GM18499 (cell line): Measurements from ENCODE around the gene GAL3ST3.
"Not testable (repeated sequence)": the region's sequence is repeated elsewhere in the genome, so short reads cannot be mapped to it uniquely, and the experiment has no call there.

Experiments used
- ATAC-seq: cut with Tn5 transposase; IDR thresholded peaks from one replicate; pipeline ENCODE4 v1.9.1; 2021; ENCODE audit warnings: moderate number of reproducible peaks; ENCODE audit not compliant: insufficient read depth, unreplicated experiment

Gene GAL3ST3

DNA sequence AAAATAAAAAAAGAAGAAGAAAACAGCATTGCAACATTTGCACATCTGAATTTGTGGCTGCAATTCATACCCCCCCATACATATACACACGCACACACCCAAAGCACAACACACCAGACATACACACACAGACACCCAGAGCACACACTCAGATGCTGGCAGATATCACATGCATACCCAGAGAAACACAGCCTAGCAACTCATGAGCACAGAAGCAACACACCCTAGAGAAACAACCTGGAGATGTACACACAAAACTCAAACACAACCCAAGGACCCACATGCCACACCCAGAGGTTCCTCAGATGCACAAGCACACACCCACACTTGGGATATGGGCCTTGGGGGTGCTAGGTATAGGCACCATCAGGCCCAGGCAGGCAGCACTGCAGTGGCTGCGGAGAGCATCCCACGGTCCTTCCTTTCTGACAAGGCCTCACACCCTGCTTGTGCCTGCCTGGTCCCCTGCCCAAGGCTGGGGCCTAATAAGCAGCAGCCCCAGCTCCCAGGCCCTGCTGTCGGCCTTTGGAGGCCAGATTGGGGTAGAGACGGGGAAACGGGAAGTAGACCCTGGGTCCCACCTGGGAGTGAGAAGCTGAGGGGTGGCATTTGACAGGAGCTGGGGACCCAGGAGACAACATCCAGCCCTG lies 34.0 kb downstream of the GAL3ST3 start:
- no peak for ATAC-seq

DNA sequence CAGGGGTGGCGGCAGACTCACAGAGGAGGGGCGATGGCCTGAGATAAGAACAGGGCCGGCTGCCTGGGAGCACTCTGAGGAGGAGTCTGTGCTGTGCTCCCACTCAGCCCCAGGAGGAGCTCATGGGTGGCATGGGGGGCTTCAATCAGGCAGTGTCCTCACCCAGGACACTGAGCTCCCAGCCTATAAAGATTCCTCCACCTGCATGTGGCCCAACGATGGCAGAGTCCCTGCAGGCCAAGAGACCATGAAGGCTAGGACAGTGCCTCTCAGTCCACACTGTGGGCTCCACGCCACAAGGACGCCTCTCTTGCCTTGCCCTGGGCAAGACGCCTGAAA lies 35.2 kb downstream of the GAL3ST3 start:
- ATAC-seq, result no peak

DNA sequence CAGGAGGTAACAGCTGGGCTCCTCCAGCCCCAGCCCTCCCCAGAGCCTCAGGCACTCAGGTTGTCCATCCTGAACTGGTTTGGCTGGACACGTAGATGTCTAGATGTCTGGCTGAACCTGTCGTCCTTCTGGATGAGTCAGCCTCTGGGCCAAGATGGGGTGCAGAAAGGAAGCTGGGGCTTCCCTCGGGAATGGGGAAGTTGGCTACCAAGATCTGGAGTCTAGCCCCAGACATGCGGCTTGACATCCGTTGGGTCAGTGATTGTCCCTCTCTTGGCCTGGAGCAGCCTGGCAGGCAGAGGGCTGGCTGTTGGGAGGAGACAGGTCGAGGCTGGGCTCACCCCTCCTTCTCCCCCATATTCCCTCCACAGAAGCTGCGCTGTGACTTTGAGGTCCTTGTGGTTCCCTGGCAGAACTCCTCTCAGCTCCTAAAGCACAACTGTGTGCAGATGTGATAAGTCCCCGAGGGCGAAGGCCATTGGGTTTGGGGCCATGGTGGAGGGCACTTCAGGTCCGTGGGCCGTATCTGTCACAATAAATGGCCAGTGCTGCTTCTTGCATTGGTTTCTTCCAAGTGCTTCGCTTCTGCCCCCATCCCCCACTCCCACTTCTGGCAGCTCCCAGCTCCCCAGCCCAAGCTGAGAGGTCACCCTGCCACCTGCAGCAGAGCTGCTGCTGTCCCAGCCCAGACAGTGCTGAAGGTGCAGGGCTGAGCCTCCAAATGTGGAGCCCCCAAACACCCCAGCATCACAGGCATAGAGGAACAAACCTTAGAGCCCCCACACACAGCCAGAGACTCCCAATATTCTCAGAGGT lies 35.8 kb downstream of the GAL3ST3 start:
- no peak for ATAC-seq

DNA sequence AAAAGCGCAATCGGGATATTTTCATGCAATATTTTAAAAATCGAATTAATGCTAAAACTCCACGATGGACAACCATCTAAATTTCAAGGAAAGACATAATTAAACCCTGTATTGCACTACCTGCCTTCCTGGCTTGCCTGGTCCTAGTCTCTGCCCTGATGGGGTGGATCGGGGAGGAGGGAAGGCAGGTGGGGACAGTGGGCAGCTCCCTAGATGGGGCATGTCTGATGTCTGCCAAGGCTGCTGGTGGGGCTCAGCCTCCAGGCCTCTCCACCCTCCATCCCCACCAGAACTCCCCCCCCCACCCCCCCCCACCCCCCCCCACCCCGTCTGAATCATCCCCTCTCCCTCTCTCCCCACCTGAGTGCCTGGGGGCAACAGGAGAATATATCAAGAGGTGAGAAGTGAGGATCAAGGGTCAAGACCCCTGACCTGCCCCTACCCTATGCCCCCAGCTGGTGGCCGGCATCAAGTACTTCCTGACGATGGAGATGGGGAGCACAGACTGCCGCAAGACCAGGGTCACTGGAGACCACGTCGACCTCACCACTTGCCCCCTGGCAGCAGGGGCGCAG lies 36.5 kb downstream of the GAL3ST3 start:
- ATAC-seq, result no peak

DNA sequence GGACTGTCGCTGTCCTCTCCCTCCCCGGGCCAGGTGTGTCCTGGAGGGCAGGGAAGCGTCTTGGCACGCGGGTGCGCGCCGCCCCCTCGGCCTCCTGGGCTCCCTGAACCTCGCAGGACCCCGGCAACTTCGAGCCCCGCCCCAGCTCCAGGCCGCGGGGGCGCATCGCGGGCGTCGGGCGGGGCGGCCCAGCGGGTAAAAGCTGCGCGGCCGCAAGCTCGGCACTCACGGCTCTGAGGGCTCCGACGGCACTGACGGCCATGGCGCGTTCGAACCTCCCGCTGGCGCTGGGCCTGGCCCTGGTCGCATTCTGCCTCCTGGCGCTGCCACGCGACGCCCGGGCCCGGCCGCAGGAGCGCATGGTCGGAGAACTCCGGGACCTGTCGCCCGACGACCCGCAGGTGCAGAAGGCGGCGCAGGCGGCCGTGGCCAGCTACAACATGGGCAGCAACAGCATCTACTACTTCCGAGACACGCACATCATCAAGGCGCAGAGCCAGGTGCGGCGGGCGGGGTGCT lies 37.1 kb downstream of the GAL3ST3 start, which contains the start of gene CST6:
TSS of gene CST6 (plus strand) at position 224 of the 519 bp plus-strand sequence. CDS start at position 261, 37 bp downstream.
- no peak for ATAC-seq

DNA sequence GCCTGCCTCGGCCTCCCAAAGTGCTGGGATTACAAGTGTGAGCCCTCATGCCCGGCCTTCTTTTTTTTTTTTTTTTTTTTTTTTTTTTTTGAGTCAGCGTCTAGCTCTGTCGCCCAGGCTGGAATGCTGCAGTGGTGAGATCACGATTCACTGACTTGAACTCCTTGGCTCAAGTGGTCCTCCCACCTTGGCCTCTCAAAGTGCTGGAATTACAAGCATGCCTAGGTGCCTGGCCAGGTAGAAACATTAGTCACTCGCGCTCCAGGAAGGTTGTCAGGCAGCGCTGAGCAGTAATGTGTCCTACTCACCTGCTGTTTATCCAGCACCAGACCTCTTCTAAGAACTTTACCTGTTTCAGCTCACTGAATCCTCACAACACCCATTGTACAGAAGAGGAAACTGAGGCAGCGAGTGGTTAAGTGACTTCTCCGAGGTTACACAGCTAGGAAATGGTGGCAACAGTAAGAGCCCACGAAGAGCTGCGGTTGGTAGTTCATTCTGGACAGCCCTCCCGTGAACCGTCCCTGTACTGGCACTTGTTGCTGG lies 37.6 kb downstream of the GAL3ST3 start:
- ATAC-seq, result no peak

DNA sequence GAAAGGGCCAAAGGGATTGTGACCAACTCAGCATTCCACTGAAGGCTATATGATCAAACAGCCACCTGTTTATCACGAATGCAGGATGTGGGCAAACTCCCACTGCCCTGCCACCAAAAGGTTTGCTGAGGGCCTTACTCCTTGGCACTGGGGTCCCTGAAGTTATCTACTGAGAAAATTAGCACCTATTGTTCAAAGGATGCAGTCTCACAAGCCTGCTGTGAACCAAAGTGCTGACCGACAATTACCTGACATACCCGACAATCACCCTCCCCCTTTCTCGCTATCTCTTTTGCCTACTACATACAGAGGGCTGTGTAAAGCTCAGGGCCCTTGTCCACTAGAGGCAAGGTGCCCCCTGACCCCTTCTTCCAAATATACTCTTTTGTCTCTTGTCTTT lies 38.9 kb downstream of the GAL3ST3 start:
- not testable (repeated sequence) for ATAC-seq

DNA sequence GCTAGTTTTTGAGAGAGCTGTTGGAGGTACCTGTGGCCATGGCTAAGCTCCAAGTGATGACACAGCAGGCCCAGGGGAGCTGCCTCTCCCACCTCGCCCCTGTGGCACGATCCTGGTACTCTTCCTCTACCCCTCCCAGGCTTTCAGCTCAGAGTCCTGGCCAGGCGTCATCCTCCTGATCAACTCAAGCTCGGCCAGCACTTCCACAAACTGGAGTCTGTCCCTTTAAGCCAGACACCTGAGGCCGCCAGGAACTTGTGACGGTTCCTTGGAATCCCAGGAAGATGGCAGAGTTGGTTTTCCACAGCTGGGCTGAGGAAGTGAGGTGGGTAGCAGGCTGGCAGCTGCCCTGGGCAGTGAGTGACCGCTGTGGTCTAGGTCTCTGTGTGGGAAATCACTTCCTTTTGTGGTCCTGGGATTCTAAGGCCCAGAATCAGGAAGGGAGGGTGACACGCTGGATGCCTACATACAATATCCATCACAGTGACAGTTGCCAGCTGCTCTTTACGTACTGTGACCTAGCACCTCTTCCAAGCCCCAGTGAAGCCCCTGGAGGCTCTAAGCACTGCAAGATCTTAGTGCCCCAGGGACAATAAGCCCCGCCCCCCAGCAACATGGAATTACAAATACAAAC lies 40.4 kb downstream of the GAL3ST3 start:
- no peak for ATAC-seq

DNA sequence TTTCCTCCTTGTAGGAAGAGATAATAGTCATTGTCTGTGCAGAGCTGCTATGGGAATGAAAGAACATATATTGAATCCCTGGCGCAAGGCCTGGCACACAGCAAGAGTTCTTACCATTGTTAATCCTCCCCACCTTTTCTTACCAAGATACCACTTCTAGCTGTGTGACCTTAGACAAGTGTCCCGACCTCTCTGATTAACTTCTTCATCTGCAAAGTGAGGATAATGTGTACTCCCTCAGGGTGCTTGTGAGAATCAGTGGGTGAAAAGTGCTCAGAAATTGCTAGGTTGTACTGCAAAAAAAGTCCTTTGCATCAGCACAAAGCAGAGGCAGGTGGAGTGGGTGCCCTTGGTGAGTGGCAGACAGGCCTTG lies 40.9 kb downstream of the GAL3ST3 start:
- no peak for ATAC-seq

DNA sequence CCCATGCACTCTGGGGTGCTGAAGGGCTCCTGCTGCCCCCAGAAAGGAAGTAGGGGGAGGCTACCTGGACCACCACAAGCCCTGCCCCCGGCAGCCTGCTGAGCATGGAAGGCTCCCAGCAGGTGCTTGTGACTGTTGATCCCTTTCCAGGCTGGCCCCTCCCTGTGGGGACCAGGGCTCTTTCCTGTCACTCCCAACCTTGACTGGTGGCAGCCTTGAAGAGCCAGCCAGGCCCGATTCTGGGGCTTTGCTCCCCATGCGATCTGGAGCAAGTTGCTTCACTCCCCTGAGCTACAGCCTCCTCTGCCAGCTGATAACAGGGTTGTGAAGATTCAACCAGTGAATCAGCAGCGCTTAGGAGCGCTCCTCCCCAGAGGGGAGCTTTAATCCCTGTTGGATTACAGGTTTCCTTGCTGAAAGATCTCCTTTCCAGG lies 41.7 kb downstream of the GAL3ST3 start:
- ATAC-seq, result no peak

DNA sequence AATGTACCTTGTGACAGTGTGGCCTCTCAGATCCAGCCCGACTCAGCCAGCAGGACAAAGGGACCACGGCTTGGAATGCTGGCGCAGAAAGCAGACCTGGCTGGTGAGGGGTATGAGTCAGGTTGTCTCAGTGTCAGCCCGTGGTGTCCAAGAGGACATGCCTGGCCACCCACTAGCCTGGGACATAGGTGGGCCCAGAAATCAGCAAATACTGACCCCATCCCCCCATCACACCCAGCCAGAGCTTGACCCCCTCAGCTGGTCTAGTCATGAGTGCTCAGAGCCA lies 42.1 kb downstream of the GAL3ST3 start:
- no peak for ATAC-seq

DNA sequence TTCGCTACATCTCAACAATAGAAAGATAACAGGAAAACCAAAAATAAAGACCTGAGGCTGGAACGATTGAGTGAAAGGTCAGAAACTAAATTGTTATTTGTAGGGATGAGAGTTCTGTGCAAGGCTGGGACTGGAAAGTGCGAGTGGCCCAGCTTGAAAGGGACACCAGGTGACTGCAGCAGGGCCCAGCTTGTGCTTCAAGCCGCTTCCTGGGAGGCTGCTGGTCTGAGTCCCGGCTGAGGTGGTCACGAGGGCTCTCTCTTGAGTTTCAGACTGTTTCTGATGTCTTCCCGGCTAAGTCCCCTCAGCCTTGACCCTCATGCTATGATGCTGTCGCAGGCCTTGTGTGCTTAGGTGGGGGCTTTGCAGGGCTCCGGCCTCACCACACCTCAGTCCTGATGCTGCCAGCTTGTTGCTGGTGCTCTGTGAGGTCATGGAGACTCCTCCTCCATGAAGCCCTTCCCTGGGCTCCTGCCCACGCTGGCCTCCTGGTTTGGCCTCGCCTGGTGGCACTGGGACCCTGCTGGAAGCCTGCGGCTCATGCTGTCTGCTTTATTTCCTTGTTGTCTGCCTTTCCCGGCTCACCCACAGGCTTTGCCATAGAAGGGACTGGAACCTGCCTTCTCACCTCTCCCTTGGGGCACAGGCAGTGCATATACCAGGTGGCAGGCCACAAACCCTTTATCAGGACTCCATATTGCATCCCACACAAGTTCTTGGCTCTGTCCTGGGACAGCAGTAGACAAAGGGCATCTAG lies 42.6 kb downstream of the GAL3ST3 start:
- ATAC-seq, result no peak

DNA sequence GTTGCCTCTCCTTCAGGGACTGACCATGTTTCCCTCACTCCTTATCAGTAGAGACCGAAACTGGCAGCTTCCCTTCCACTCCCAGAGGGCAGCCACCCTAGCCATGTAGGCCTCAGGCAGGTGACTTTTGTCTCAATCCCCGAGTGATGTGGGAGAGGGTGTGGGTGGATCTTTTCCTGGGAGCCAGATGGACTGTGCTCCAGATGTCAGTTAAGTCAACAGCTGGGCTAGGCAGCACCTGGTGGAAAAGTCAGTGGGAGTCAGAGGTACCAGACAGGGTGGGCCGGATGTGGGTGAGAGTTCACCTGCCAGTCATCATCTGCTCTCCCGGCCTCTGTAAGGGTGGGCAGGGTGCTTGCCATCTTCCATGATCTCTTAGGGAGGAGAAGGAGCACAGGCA lies 44.8 kb downstream of the GAL3ST3 start:
- ATAC-seq, result no peak

DNA sequence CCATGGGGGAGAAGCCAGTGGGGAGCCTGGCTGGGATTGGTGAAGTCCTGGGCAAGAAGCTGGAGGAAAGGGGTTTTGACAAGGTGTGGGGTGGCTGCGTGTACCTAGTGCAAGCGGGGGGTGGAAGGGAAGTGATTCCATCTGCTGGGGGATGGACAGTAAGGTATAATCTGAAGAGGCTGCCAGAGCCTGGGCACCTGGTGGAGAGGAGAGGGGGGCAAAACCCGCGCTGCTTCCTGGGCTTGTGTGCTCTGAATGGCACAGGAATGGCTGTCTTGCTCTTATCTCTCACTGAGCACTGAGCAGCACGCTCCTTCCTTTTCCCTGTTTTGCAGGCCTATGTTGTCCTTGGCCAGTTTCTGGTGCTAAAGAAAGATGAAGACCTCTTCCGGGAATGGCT lies 45.7 kb downstream of the GAL3ST3 start:
- ATAC-seq, result no peak

DNA sequence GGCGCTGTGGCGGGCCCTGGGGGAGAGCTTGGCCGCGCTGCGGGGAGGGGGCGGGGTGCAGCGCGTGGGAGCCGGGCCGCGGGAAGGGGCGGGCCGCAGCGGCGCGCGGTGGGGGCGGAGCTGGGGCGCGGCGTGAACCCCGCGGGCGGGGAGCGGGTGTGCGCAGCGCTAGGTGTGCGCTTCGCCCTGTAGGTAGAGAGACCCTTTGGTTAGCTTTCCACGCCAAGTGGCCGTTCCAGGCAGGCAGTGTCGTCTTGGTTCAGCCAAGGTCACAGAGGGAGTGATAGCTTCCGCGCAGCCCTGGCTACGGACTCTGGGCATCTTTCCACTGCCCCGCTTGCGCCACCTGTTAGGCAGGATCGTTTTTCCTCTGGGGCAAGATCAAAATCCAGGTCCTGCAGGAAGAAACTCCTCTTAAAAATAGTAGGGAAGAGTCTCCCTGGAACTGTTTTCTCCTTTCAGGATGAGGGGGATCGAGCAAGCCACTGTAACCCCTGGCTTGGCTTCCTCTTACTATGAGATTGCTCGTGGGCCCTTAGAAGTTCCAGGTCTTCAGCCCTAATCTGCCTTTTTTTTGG lies 46.2 kb downstream of the GAL3ST3 start:
- ATAC-seq, result no peak

DNA sequence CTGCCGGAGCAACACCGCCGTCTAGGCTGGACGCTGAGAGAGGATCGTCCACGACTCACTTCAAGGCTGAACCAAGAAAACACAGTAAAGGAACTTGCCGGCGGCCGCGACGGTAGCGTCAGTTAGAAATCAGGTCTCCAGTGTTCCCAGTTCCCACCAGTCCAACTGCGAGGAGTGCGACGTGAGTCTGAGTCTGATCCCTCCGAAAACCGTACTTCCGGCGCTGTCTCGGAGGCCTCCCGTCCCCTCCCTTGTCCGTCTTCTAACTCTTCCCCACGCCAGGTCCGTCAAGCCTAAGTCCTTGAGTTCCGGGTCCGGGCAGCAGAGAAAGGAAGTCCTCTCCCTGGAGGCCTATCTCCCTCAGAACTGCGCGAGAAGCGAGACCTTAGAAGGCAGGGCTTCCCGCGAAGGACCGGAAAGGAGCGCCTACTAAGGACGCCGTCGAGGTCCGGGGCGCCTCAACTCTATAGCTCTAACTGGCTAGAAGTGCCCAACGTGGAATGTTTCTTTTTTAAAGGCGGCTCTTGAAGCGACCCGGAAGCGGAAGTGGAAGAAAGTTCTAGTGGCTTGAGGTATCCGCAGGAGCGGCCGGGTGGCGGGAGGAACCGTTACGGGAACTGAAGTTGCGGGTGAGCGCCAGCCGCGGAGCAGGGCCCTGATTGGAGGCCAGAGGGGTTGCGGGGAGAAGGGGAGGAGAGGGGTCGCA lies 46.9 kb downstream of the GAL3ST3 start, which contains the start of the genes BANF1 and EIF1AD:
TSS of gene BANF1 (plus strand) at position 562 of the 706 bp plus-strand sequence. CDS start 748 bp downstream, outside the sequence.
TSS of gene EIF1AD (minus strand) at position 216 of the 706 bp plus-strand sequence. CDS start 1,768 bp downstream, outside the sequence.
- ATAC-seq, result no peak

DNA sequence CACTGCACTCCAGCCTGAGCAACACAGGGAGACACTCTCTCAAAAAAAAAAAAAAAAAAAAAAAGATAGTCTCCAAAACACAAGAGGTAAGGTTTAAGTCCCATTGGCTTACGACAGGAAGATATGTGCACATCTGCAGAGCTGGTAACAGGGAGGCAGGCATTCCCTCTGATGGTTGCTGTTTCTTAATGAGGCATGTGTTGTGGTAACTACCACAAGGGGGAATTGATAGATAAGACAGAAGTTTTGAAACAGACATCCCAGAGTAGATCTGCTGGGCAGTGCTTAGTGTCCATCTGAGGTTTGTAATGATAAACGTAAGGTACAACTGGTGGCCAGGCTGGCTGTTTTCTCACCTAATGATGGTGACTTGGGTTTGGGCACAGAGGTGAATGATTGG lies 51.7 kb downstream of the GAL3ST3 start:
- no peak for ATAC-seq

DNA sequence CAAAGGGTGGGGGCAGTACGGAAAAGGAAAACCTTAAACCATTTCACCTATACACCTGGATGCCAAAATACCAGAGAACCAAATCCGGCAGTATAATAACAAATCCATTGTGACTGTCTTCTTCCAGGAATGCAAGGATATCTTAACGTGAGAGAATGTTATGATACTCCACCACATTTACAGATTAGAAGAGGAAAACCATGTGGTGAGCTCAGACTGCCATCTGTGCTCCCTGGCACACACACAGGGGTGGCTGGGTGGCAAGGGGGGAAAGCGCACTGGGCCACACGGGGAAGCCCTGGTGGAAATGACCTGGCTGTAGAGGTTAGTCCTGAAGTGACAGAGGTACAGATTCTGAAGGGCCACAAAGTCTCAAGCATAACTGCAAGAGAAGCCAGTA lies 56.9 kb downstream of the GAL3ST3 start:
- ATAC-seq, result no peak
